GM12878 (cell line): ENCODE results near the gene RTL9.

Experiments
- CREM ChIP-seq: IDR thresholded peaks from 2 replicates; pipeline ENCODE4 v1.6.1; 2014; ENCODE audit warnings: antibody characterized with exemption, low read depth
- CTCF ChIP-seq, 3 experiments: IDR thresholded peaks in 2 of 3; conservative IDR thresholded peaks in 1 of 3; 2 replicates each; pipeline ENCODE4 v1.5.1; 2011; ENCODE audit warnings: low read depth in 3 of 3, low read length in 3 of 3, mild to moderate bottlenecking in 3 of 3, control low read depth in 2 of 3, moderate library complexity in 2 of 3, inconsistent platforms in 1 of 3, mixed read lengths in 1 of 3; ENCODE audit not compliant: control insufficient read depth in 2 of 3, insufficient read depth in 1 of 3; ENCODE audit errors: extremely low read depth in 1 of 3
- HDAC2 ChIP-seq: fragments of 200-600 bp; sonication (generic); IDR thresholded peaks from 2 replicates; pipeline ENCODE4 v1.6.1; 2017
- HDGF ChIP-seq: fragments of 450-650 bp; IDR thresholded peaks from 2 replicates; pipeline ENCODE4 v1.6.1; 2016; ENCODE audit warnings: antibody characterized with exemption
- POLR2A ChIP-seq: IDR thresholded peaks from 2 replicates; pipeline ENCODE4 v1.6.1; 2011; ENCODE audit warnings: low read depth, mild to moderate bottlenecking, low read length
- SMC3 ChIP-seq: IDR thresholded peaks from 2 replicates; pipeline ENCODE4 v1.6.1; 2011; ENCODE audit warnings: low read length, improper control_type of control experiment, borderline replicate concordance
- TAF1 ChIP-seq: IDR thresholded peaks from 2 replicates; pipeline ENCODE4 v1.6.1; 2011; ENCODE audit warnings: mild to moderate bottlenecking, low read depth, low read length, borderline replicate concordance
- ZBTB11 ChIP-seq: fragments of 450-650 bp; formaldehyde crosslinking; IDR thresholded peaks from 2 replicates; pipeline ENCODE4 v1.5.0; 2022; ENCODE audit warnings: mild to moderate bottlenecking, missing genetic modification characterization

GRCh38 chrX:110399497-110399896 is 40.8 kb downstream of the RTL9 start:
- TF ChIP-seq POLR2A (no peak), HDGF (no peak), ZBTB11 (CRISPR knock-in tag) (no peak), CTCF (IDR thresholded peaks at IDR 0.05 in 2 of 3, conservative IDR thresholded peaks at IDR 0.05 in 1 of 3; ENCODE audit: control insufficient read depth in 2 of 3, extremely low read depth in 1 of 3, insufficient read depth in 1 of 3, low read depth in 3 of 3, low read length in 3 of 3) (no peak), CREM (no peak), HDAC2 (no peak), SMC3 (no peak), TAF1 (no peak)
